ENCODE results near the gene SNRNP40.

The SNRNP40 gene

GRCh38 chr1:31234123-31234708 is 62.4 kb downstream of the SNRNP40 start:
- in situ Hi-C loops (cut with HindIII; ENCODE audit: low sequenced_read_pairs) = no loop called here

- in situ Hi-C loops (cut with HindIII; ENCODE audit: low sequenced_read_pairs) = no loop called here
Measured at GRCh38 chr1:31232689-31233088, 63.9 kb downstream of the SNRNP40 start.

- in situ Hi-C loops (cut with HindIII; ENCODE audit: low sequenced_read_pairs) = no loop called here
Measured at GRCh38 chr1:31231802-31232201, 64.8 kb downstream of the SNRNP40 start.

GRCh38 chr1:31230378-31230777 is 66.2 kb downstream of the SNRNP40 start:
- in situ Hi-C loops (cut with HindIII; ENCODE audit: low sequenced_read_pairs) = no loop called here

- in situ Hi-C loops (cut with HindIII; ENCODE audit: low sequenced_read_pairs) = no loop called here
Measured at GRCh38 chr1:31228986-31229385, 67.6 kb downstream of the SNRNP40 start.

- in situ Hi-C loops (cut with HindIII; ENCODE audit: low sequenced_read_pairs) = no loop called here
Measured at GRCh38 chr1:31227891-31228568, 68.6 kb downstream of the SNRNP40 start.

GRCh38 chr1:31224068-31224467 is 72.5 kb downstream of the SNRNP40 start:
- in situ Hi-C loops (cut with HindIII; ENCODE audit: low sequenced_read_pairs) = no loop called here

- in situ Hi-C loops (cut with HindIII; ENCODE audit: low sequenced_read_pairs) = no loop called here
Measured at GRCh38 chr1:31222176-31222575, 74.4 kb downstream of the SNRNP40 start.

- in situ Hi-C loops (cut with HindIII; ENCODE audit: low sequenced_read_pairs) = no loop called here
Measured at GRCh38 chr1:31221072-31221471, 75.5 kb downstream of the SNRNP40 start.

GRCh38 chr1:31219489-31219888 is 77.1 kb downstream of the SNRNP40 start:
- in situ Hi-C loops (cut with HindIII; ENCODE audit: low sequenced_read_pairs) = no loop called here

- in situ Hi-C loops (cut with HindIII; ENCODE audit: low sequenced_read_pairs) = no loop called here
Measured at GRCh38 chr1:31218705-31219104, 77.9 kb downstream of the SNRNP40 start.

- in situ Hi-C loops (cut with HindIII; ENCODE audit: low sequenced_read_pairs) = no loop called here
Measured at GRCh38 chr1:31216016-31216415, 80.6 kb downstream of the SNRNP40 start.

- in situ Hi-C loops (cut with HindIII; ENCODE audit: low sequenced_read_pairs) = no loop called here
Measured at GRCh38 chr1:31215065-31215570, 81.5 kb downstream of the SNRNP40 start.

GRCh38 chr1:31214316-31215064 is 82.1 kb downstream of the SNRNP40 start:
- in situ Hi-C loops (cut with HindIII; ENCODE audit: low sequenced_read_pairs) = no loop called here

Data from endothelial cell of hepatic sinusoid (primary cell).